ENCODE measurements around the gene FCHO2. TPM values are rescaled to one million over a fixed set of nuclear protein-coding genes. Genes with fewer than 3 reads are reported as not detected.
A peak's percentile ranks its signal among the peaks of the same experiment; 100 is the strongest.

FCHO2 gene
- total RNA-seq, 6 experiments from 2014 or later = 11.7 to 22.8 (median 14.8) TPM

- TF ChIP-seq POLR2A (IDR thresholded peaks at IDR 0.05) (no peak), CTCF (IDR thresholded peaks at IDR 0.05) (no peak)
- no peak overlapping the region for H3K27ac ChIP-seq
These were observed 182.0 kb downstream of the FCHO2 start for GRCh38 chr5:73137563-73138530.

GRCh38 chr5:73139485-73139884 lies 183.6 kb downstream of the FCHO2 start:
- DNase-seq (no peak), ATAC-seq (no peak)
- TF ChIP-seq CTCF (IDR thresholded peaks at IDR 0.05) = no peak
- no peak for TF ChIP-seq POLR2A (IDR thresholded peaks at IDR 0.05)
- Histone ChIP-seq H3K27ac (no peak overlapping the region), H3K9me3 (no peaks in the 10 kb centered on the region), H3K27me3 (no peaks in the 10 kb centered on the region), H3K36me3 (no peaks in the 10 kb centered on the region), H3K4me1 (no peaks in the 10 kb centered on the region), H3K4me3 (no peak overlapping the region)
- WGBS (ENCODE audit: insufficient coverage, low coverage, low lambda C conversion rate, missing lambda C conversion rate) = 81% methylated on average over 3 of the region's 3 CpGs
- intact Hi-C loops (cut with DNase I) = no loop called here

More at GRCh38 chr5:73137563-73138530, 182.0 kb downstream of the FCHO2 start:
- Histone ChIP-seq H3K36me3 (no peaks in the 10 kb centered on the region), H3K27me3 (no peaks in the 10 kb centered on the region), H3K4me1 (no peaks in the 10 kb centered on the region), H3K9me3 (no peaks in the 10 kb centered on the region), H3K4me3 (no peak overlapping the region)
- DNase-seq (no peak), ATAC-seq (peak in 2 of 4 donors; percentile 17 to 24)
- 87% methylated on average over 8 of the region's 10 CpGs for WGBS (ENCODE audit: insufficient coverage, low coverage, low lambda C conversion rate, missing lambda C conversion rate)
- intact Hi-C loops (cut with DNase I) = no loop called here

Other genes starting within 250 kb of the FCHO2 start
- gene TNPO1, start 139.4 kb upstream of the FCHO2 start, total RNA-seq = 10 to 100 TPM; 29.5 to 64.3 (median 41.8) TPM
- 1 to 10 TPM in 4 of 6 experiments, under 1 TPM in 2; 0.57 to 3.2 (median 1.6) TPM for gene TMEM171, start 164.5 kb downstream of the FCHO2 start, total RNA-seq
- not detected for gene TMEM174, start 217.2 kb downstream of the FCHO2 start, total RNA-seq